ENCODE data around the gene SNRNP70. TPM values are rescaled to one million over a fixed set of nuclear protein-coding genes. Genes with fewer than 3 reads are reported as not detected.
"Not testable (repeated sequence)": the region's sequence is repeated elsewhere in the genome, so short reads cannot be mapped to it uniquely, and the experiment has no call there.

Gene SNRNP70
- 310 and 325 TPM in 2 replicates for total RNA-seq (2022)
- percentile 91 among the genes with signal in this experiment for Bru-seq, nascent RNA
- percentile 94 among the genes with signal in this experiment for BruChase-seq, experiment 1, labeled RNA remaining after a 6-hour chase
- BruChase-seq, experiment 2, labeled RNA remaining after a 2-hour chase: percentile 95 among the genes with signal in this experiment
- long read RNA-seq, transcript SNRNP70-201 (10 exons, 1,603 nt): minor isoform, 26 of 393 reads
- long read RNA-seq, transcript SNRNP70-203 (3 exons, 3,221 nt): minor isoform, 89 of 393 reads
- long read RNA-seq, transcript SNRNP70-206 (10 exons, 1,574 nt): major isoform, 91 of 393 reads
- long read RNA-seq, partial matches to known transcripts: 60 of 393 reads
- long read RNA-seq, other reads (novel, unspliced or antisense): 122 of 393 reads

GRCh38 chr19:49085020-49085867, at the start of gene SNRNP70:
TSS of gene SNRNP70 (plus strand) at chr19:49085451. CDS start at chr19:49086415, 964 bp downstream.
- intact Hi-C loops (cut with micrococcal nuclease; ENCODE audit: unreplicated experiment): no loop called here
- peak within 1 kb of the TSS; percentile 92 for H3K4me3 Mint-ChIP-seq (ENCODE audit: low read depth, unreplicated experiment)
- CTCF ChIA-PET: no interaction called here
- peak; percentile 100 for DNase-seq
- peaks cover 30% of the 10 kb centered on the region for H3K4me1 Mint-ChIP-seq (ENCODE audit: low read depth, unreplicated experiment)
- TF ChIP-seq CTCF (IDR thresholded peaks at IDR 0.05; ENCODE audit: unreplicated experiment): no peak
- H3K27ac Mint-ChIP-seq (ENCODE audit: unreplicated experiment): peak within 1 kb of the TSS; percentile 93
- BruUV-seq (replicated peaks): no TSS peak
- no peaks in the 10 kb centered on the region for H3K9me3 Mint-ChIP-seq (ENCODE audit: low read depth, unreplicated experiment)
- peaks cover 57% of the 10 kb centered on the region for H3K36me3 Mint-ChIP-seq (ENCODE audit: insufficient read depth, unreplicated experiment)
- H3K27me3 Mint-ChIP-seq (ENCODE audit: unreplicated experiment): no peaks in the 10 kb centered on the region

GRCh38 chr19:49036815-49037214, 48.4 kb upstream of the SNRNP70 start, which contains the start of gene CGB1:
TSS of gene CGB1 (minus strand) at chr19:49036895. CDS start at chr19:49036711, 184 bp downstream.
- H3K9me3 Mint-ChIP-seq (ENCODE audit: low read depth, unreplicated experiment); H3K4me3 Mint-ChIP-seq (ENCODE audit: low read depth, unreplicated experiment); H3K27me3 Mint-ChIP-seq (ENCODE audit: unreplicated experiment); DNase-seq; intact Hi-C loops (cut with micrococcal nuclease; ENCODE audit: unreplicated experiment); H3K27ac Mint-ChIP-seq (ENCODE audit: unreplicated experiment); BruUV-seq (replicated peaks); CTCF ChIA-PET: not testable (repeated sequence)
- Mint-ChIP-seq H3K4me1 (ENCODE audit: low read depth, unreplicated experiment) (peaks cover 15% of the 10 kb centered on the region), H3K36me3 (ENCODE audit: insufficient read depth, unreplicated experiment) (peaks cover 22% of the 10 kb centered on the region)
- TF ChIP-seq CTCF (IDR thresholded peaks at IDR 0.05; ENCODE audit: unreplicated experiment): peak; percentile 86

GRCh38 chr19:49038111-49038510, 47.1 kb upstream of the SNRNP70 start:
- H3K27ac Mint-ChIP-seq (ENCODE audit: unreplicated experiment): peak overlapping the region; percentile 63
- H3K9me3 Mint-ChIP-seq (ENCODE audit: low read depth, unreplicated experiment); DNase-seq; intact Hi-C loops (cut with micrococcal nuclease; ENCODE audit: unreplicated experiment); H3K27me3 Mint-ChIP-seq (ENCODE audit: unreplicated experiment): not testable (repeated sequence)
- peaks cover 27% of the 10 kb centered on the region for H3K36me3 Mint-ChIP-seq (ENCODE audit: insufficient read depth, unreplicated experiment)
- BruUV-seq (replicated peaks): TSS peak; percentile 97
- peaks cover 28% of the 10 kb centered on the region for H3K4me1 Mint-ChIP-seq (ENCODE audit: low read depth, unreplicated experiment)
- CTCF ChIA-PET: interaction anchor here (0.9 kb wide), 1 partner anchor 18 kb away, joined by 3 read pairs; no protein-coding TSS in a partner anchor
- H3K4me3 Mint-ChIP-seq (ENCODE audit: low read depth, unreplicated experiment): peak overlapping the region; percentile 18

GRCh38 chr19:49038557-49039276, 46.5 kb upstream of the SNRNP70 start:
- H3K4me3 Mint-ChIP-seq (ENCODE audit: low read depth, unreplicated experiment): peak overlapping the region; percentile 18
- H3K4me1 Mint-ChIP-seq (ENCODE audit: low read depth, unreplicated experiment): peaks cover 31% of the 10 kb centered on the region
- H3K9me3 Mint-ChIP-seq (ENCODE audit: low read depth, unreplicated experiment); intact Hi-C loops (cut with micrococcal nuclease; ENCODE audit: unreplicated experiment); H3K27me3 Mint-ChIP-seq (ENCODE audit: unreplicated experiment); BruUV-seq (replicated peaks): not testable (repeated sequence)
- DNase-seq: peak; percentile 89
- H3K36me3 Mint-ChIP-seq (ENCODE audit: insufficient read depth, unreplicated experiment): peaks cover 27% of the 10 kb centered on the region
- CTCF ChIA-PET: interaction anchor here (0.6 to 0.9 kb wide), 2 partner anchors 18 to 847 kb away, joined by 3 read pairs; no protein-coding TSS in a partner anchor
- peak overlapping the region; percentile 63 for H3K27ac Mint-ChIP-seq (ENCODE audit: unreplicated experiment)

- H3K9me3 Mint-ChIP-seq (ENCODE audit: low read depth, unreplicated experiment); H3K4me3 Mint-ChIP-seq (ENCODE audit: low read depth, unreplicated experiment); intact Hi-C loops (cut with micrococcal nuclease; ENCODE audit: unreplicated experiment); H3K27me3 Mint-ChIP-seq (ENCODE audit: unreplicated experiment); H3K27ac Mint-ChIP-seq (ENCODE audit: unreplicated experiment); DNase-seq; BruUV-seq (replicated peaks): not testable (repeated sequence)
- H3K4me1 Mint-ChIP-seq (ENCODE audit: low read depth, unreplicated experiment): peaks cover 31% of the 10 kb centered on the region
- CTCF ChIA-PET: interaction anchor here (0.6 to 0.9 kb wide), 2 partner anchors 17 to 848 kb away, joined by 3 to 4 read pairs; no protein-coding TSS in a partner anchor
- peaks cover 27% of the 10 kb centered on the region for H3K36me3 Mint-ChIP-seq (ENCODE audit: insufficient read depth, unreplicated experiment)
Measured at GRCh38 chr19:49039736-49040135, 45.5 kb upstream of the SNRNP70 start.
